GM04504 (cell line): ENCODE data around the gene PTCH2.
A peak's percentile ranks its signal among the peaks of the same experiment; 100 is the strongest.
"Not testable (repeated sequence)": the region's sequence is repeated elsewhere in the genome, so short reads cannot be mapped to it uniquely, and the experiment has no call there.

Source experiments
- DNase-seq: peaks from one replicate; pipeline ENCODE4 v3.0.0-alpha.2; 2012; ENCODE audit warnings: low read depth

PTCH2 gene

DNA sequence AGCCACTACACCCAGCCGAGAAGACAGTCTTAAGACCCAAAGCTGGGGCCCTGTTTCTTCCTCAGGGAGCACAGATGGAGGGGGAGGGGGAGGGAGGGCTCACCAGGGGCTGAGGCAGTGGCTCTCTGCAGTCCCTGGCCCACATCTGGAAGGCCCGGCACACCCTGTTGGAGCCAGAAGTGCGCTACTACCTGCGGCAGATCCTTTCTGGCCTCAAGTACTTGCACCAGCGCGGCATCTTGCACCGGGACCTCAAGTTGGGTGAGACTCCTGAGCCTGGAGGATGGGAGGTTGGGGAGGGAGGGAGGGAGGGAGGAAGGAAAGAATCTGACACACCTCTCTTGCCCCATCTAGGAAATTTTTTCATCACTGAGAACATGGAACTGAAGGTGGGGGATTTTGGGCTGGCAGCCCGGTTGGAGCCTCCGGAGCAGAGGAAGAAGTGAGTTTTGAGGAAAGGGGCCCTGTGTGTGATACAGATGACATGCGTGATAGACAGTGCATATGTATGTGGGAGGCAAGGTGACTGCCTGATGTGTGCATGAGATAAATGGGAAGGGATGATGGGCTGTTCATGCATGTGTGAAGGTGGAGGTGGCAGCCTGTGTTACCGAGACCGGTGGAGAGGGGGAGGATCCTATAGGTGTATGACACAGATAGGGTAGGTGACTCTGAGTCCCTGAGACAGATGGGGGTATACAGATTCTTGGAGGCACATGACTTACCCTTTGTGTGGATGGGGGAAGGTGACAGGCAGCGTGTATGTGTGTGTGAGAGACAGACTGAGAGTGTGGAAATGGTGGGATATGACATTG is 41.4 kb downstream of the PTCH2 start:
- no peak for DNase-seq

DNA sequence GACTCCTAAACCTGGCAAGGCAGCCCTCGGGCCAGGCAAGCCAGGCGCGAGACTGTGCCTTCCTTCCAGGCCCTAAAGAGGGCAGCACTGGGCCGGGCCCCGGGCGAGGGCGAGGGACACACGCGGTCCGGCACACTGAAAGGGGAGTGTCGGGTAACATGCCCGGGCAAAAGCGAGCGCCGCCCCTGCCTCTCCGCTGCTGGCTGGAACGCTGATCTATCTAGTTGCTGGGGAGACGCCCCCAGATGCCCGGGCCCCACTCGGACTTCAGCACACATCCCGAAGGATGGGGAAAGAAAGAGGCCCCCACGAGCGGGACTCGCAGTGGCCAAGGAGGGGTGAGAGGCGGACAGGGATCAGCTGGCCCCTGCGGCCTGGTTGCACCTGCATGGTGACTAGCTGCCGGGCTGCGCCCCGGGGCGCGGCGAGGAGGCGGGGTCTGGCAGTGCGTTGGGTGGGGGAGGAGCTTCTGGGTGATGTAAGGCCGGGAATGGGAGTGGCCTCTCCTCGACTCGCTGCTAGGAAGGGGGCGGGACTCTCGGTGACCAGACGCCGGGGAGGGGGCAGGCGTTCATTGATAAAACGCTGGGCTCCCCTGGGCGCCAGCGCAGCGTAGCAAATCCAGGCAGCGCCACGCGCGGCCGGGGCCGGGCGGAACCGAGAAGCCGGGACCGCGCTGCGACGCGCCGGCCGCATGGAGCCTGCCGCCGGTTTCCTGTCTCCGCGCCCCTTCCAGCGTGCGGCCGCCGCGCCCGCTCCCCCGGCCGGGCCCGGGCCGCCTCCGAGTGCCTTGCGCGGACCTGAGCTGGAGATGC is 43.1 kb downstream of the PTCH2 start, which contains the start of gene PLK3:
TSS of gene PLK3 (plus strand) at position 608 of the 815 bp plus-strand sequence. CDS start at position 695, 87 bp downstream.
- peak; percentile 97 for DNase-seq

DNA sequence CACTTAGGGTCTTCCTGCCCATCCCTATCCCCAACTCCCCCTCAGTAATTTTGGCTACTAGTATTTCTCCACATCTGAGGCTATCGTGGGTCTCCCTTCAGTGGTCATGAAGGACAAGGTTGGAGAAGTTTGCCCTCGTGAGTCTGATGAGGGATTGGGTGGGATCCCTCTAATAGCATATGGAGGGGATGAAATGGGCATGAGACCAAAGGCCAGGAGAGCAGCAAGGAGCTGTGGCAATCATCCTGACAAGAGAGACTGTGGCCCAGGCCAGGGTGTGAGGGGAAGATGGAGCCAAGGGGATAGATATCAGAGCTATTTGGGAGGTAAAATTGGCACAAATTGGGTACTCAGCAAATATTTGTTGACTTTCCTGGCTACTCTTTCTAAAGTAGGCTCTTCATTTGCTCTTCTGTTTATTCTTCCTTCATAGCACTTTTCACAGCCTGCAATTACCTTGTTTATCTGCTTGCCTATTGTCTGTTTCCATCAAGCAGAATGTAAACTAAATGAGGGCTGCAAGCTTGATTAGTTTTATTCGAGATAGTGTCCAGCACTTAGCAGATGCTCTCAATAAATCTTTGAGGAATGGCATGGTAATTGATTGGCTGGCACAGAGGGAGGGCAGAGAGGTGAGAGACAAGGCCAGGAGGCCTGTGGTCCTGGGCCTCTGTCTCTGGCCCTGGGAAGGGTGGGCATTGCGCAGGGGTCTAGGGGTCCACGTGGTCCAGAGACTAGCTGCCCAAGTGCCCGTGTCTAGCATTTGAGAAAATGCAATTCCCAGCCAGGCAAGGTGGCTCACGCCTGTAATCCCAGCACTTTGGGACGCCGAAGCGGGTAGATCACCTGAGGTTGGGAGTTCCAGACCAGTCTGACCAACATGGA is 44.3 kb downstream of the PTCH2 start:
- DNase-seq = no peak

DNA sequence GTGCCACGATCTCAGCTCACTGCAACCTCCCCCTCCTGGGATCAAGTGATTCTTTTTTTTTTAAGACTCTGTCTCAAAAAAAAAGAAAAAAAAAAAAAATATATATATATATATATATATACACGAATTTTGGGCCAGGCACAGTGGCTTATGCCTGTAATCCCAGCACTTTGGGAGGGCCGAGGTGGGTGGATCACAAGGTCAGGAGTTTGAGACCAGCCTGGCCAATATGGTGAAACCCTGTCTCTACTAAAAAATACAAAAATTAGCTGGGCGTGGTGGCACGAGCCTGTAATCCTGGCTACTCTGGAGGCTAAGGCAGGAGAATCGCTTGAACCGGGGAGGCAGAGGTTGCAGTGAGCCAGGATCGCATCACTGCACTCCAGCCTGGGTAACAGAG is 45.2 kb downstream of the PTCH2 start:
- not testable (repeated sequence) for DNase-seq

DNA sequence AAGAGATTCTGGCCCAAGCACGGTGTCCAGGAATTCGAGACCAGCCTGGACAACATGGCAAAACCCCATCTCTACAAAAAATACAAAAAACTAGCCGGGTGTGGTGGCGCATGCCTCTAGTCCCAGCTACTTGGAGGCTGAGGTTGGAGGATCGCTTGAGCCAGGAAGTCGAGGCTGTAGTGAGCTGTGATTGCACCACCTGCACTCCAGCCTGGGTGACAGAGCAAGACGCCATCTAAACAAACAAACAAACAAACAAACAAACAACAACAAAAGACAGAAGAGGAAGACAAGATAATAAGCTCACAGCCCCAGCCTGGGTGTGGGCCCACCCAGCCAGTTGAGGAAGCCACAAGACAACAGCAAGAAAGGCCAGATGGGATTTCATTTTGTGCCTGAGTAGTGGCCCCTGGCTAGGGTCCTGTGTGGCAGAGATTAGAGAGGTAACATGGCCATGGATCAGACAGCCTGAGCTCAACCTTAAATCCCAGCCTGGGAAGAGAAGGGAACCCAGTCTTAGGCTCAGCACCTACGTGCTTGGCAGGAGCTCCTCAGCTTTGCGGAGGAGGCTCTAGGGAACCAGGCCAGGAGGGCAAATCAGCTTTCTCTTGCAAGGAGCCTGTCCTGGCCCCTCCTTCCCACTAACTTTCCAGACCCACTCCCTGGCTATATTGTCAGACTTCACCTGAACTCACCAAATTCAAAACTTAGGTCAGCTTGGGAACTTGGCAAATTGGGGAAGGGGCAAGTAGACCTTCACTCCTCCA is 50.1 kb downstream of the PTCH2 start:
- no peak for DNase-seq

DNA sequence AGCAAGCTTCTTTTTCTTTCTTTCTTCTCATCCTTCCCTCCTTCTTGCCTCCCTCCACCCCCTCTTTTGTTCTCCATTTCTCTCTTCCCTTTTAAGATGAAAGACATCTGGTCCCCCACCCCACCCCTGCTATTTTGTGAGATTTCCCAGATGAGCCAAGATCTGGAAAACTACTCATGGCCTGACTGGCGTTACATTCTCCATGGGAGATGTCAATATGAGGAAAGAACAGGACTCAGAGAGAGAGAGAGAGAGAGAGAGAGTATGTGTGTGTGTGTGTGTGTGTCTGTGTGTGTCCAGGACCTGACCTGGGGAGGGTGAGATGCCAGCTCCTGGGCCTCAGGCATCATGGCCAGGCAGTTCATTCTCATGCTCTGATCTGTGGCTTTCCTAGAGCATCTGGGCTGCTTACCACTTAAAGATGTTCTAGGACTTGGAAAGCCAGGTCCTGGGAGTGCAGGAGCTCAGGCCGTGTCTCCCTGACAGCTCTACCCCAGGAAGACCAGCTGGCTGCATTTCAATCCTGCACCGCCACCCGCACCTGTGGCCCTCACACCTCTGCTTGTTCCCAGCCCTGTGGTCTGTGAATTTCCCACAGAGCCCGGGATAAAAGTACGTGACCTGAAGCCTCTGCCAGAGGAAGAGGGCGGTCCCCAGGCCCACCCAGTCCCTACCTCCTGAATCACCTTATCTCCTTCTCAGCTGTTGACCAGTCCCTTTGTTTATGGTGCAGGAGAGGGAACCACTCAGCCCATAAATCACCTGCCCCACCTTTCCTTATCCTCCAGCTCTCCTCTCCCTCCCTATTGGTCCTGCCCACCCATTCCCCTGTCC is 51.9 kb downstream of the PTCH2 start:
- DNase-seq = no peak

DNA sequence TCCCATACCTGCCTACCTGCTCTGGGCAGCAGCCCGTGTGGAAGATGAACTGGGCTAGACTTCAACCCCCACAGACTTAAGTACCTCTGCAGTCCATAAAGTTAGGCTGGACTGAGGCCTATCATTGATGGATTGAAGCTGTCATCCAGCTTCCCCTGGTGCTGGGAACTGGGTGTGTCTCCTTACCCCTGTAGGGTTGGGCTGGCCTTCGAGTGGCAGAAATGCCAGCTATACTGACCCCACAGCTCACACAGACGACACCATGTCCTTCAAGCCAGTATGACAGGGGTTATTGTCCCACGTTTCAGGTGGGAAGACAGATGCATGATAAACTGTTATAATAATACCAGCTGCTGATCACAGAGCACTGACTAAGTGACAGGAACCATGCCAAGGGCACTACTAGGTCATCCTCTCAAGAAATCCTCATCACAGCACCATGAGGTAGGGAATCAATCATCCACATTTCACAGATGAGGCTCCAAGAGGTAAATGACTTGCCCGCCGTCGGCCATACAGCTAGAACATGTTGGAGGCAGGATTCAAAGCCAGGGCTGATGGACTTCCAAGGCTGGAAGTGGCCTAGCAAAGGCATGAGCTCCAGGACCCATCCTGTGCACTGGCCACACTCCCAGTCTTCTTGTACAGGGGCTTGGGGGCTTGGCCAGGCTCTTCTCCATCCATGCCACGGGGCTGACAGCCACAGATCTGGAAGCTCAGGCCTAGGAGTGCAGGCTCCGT is 54.8 kb downstream of the PTCH2 start, which contains the start of gene BEST4:
TSS of gene BEST4 (minus strand) at position 51 of the 741 bp plus-strand sequence. CDS start 465 bp downstream, outside the sequence.
- DNase-seq = no peak

DNA sequence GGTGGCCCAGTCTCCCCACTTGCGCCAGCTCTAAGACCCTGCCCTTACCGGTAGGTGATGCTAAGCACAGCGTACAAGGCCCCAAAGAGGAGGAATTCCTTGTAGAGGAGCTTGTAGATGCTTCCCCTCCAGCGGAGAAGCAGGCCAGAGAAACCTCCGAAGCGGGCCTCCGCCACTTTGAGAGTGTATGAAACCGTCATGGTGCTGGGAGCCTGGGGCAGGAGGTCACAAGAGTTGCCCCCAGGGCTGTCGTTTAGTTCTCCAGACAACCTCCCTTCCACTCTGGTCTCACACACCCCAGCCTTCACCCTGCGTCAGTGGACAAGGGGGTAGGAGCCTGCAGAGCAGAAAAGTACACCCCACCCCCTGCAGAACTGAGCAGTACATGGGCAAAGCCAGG is 55.5 kb downstream of the PTCH2 start:
- DNase-seq = no peak

DNA sequence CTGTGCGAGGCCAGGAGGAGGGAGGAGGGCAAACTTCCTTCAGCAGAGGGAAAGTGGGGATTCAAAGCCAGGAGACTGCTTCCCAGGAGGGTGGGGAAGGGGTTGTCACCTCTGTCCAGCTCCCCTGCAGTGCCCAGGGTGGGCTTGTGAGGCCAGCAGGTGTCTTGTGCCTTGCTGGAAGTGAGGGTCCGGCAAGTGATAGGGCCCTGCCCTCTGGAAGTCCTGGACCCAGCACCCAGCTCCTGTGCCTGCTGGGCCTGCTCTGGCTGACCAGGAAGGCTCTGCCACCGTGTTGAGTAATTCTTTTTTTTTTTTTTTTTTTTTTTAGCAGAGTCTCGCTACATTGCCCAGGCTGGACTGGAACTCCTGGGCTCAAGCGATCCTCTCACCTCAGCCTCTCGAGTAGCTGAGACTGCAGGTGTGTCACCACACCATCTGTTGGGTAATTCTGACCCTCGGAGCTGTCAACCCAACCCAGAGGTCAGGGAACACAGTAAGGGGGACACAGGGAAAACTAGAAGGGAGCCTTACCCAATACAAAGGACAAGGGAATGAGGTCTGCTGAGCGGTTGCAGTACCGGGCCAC is 56.1 kb downstream of the PTCH2 start:
- DNase-seq = no peak

DNA sequence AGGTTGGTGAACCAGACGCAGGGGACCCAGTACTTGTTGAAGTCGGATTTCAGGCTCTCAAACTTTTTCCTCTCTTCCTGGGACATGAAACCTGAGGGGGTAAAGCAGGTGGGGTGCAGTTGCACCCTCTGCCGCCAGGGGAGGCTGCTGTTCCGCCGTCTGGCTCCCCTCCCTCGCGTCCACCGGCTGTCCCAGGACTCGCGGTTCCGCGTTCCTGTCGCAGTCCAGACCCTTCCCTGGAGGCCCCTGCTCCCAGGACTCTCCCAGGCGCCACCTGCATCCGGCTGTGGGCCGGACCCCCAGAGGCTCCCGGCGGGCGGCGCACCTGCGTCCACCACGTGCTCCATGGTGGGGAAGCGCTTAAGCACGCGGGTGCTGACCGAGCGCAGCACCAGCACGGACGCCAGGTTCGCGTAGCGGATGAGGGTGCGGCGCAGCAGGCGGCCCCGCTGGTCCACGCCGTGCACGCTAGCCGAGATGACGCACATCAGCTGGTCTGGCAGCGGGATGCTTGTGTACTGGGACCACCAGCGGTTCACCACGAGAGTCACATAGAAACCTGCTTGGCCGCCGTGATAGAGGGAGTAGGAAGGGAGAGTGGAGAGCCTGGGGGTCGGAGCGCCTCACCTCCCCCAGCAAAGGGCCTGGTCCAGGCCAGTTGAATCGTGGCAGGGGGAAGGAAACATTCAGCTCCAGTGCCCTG is 56.8 kb downstream of the PTCH2 start:
- no peak for DNase-seq

DNA sequence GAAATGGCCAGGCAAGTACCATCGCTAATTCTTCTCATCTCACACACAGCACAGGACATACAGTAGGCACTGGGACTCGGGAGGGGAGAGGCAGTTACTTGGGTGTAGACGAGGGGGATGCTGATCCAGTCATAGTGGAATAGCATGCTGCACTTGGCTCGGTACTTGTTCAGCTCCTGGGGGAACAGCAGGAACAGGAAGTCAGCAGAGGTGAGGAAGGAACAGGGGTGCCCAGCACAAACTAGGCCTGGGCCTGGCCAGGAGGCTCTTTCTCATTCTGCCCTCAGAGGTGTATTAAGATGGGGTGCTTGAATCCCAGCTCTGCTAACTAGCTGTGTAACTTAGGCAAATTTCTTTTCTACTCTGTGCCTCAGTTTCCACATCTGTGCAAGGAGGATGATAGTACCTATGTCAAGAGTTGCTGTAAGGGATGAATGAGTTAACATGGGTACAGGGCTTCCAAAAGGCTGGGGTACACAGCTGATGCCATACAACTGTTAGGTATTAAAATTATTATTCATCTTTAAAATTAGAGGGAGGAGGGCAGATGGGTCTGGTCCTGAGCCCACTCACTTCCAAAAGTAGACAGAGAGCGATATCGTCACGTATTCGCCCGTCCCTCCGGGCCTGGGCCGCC is 57.4 kb downstream of the PTCH2 start:
- no peak for DNase-seq

DNA sequence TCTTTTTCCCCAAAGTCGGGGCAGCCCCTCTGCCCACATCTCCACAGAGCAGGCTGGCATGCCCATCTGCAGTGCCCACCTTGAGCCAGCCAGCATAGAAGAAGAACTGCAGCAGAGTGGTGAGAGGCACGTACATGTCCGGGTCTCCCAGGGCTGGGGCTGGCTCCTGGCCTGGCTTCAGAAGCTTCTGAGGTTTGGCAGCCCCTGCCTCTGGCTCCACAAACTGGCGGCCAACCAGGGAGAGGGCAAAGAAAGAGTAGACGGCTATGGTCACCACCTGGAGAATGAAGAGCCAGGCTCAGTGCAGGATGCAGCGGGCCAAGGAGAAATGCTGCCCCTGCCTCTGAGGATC is 58.0 kb downstream of the PTCH2 start:
- no peak for DNase-seq

DNA sequence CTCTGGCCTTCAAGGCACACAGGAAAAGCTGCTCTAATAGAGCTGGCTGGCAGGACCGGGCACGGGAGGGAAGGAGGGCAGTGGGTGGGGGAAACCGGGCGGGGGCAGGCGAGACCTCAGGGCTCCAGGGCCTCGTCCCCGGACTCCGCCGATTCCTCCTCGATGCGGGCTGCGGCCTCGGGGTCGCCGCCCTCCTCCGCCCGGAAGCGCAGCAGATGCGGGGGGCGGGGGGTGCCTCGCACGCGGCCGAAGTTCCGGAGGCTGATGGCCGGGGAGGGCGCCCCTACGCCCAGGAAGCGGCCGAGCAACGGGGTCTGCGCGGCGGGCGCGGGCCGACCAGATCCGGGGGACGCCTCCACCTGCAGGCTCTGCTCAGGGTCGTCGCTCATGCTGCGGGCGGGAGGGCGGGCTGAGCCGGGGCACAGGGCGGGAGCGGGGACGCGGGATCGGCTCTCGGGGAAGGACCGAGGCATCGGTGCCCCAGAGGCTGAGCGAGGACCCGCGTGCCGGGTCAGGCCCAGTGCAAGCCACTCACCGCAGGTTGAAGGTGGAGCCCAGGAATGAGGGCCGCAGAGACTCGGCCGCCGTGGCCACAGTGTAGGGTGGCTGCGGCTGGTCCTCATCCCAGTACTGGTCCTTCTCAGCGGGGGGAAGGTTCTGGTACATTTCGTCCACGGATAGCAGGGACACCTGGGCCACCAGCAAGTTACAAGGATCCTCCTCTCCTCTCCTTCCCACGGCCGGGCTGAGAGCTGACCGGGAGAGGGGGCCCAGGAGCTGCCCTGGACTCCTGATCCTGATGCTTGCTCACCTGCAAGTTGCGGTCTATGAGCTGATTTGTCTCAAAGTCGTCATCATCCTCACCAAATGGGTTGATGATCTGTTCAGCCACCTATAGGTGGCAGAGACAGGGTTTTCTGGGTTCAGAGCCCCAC is 58.7 kb downstream of the PTCH2 start:
- DNase-seq = no peak

DNA sequence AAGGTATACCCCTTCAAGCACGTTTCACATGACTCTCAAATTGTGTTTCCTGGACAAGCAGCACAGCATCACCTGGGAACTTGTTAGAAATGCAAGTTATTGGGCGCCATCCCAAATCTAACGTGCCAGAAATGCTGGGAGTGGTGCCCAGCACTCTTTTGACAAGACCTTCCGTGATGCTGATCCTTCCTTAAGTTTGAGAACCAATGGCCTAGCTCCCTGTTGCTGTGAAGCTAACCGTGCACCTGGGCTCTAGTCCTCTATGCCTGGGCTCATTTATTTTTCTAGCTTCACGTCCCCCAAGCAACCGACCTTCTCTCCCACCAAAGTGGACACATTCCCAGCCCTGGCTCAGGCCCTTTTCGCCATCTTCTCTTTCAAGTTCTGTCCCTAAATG is 59.4 kb downstream of the PTCH2 start:
- DNase-seq = no peak

DNA sequence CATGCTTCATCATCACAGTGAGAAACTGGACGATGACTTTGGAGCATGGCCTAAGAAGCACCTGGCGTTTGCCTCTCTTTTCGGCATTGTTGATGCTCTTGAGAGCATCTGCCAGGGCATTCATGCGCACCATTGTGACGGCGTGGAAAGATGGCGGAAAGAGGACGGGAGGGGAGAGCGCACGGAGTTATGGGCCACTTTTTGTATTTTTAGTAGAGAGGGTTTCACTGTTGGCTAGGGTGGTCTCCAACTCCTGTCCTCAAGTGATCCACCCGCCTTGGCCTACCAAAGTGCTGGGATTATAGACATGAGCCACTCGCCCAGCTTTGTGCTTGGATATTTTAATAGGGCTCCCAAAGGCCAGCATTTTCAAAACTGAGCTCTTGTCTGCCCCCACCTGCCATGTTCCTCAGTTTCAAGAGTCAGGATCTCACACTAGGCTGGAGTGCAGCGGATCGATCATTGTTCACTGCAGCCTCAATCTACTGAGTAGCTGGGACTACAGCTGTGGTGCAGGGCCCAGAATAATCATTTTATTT is 62.4 kb downstream of the PTCH2 start:
- no peak for DNase-seq

DNA sequence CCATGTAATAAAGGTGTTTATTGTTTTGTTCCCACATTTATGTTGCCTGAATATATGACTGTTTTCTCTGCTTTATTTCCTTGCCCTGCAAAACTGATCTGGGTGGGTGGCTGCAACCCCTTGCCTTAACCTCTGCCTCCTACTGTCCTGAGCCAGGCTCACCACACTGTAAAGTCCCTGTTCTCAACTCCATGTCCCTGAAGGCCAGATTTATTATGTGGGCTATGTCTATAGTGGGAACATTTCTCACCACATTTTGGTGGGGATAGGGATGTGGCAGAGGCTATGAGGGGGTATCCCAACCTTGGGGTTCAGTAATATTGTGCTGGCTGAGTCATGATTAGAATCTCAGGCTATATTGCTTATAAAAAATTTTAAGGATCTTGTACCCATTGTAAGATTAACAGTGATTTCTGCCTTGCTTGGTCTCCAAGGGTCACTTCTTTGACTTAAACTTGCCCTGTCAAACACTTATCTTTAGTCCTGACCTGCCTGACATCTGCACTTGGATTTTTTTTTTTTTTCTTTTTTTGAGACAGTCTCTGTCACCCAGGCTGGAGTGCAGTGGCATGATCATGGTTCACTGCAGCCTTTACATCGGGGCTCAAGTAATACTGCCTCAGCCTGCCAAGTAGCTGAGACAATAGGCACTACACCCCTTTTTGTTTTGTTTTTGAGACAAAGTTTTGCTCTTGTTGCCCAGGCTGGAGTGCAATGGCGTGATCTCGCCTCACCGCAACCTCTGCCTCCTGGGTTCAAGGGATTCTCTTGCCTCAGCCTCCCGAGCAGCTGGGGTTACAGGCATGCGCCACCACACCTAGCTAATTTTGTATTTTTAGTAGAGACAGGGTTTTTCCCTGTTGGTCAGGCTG is 64.1 kb downstream of the PTCH2 start:
- no peak for DNase-seq
